Ascending aorta (tissue), 2 donors: ENCODE results near the gene TMEM108. TPM values are rescaled to one million over a fixed set of nuclear protein-coding genes. Genes with fewer than 3 reads are reported as not detected.

ENCODE experiments used
- DNase-seq, 2 donors: peaks; one replicate each; pipeline ENCODE4 v3.0.0-alpha.2; 2019; ENCODE audit warnings: low spot score in 2 of 2
- H3K27ac ChIP-seq, 2 donors: fragments of 200-600 bp; sonication (generic); one replicate each; pipeline ENCODE4 v1.5.1; 2016 to 2017; ENCODE audit warnings: mild to moderate bottlenecking in 1 of 2
- H3K27me3 ChIP-seq: fragments of 200-600 bp; sonication (generic); one replicate; pipeline ENCODE4 v1.5.1; 2017
- H3K36me3 ChIP-seq, 2 donors: fragments of 200-600 bp; sonication (generic); one replicate each; pipeline ENCODE4 v1.5.1; 2016
- H3K4me1 ChIP-seq, 2 donors: fragments of 200-600 bp; sonication (generic); one replicate each; pipeline ENCODE4 v1.5.1; 2016 to 2017; ENCODE audit warnings: mild to moderate bottlenecking in 1 of 2
- H3K4me3 ChIP-seq, 2 donors: fragments of 200-600 bp; sonication (generic); one replicate each; pipeline ENCODE4 v1.5.1; 2016 to 2017; ENCODE audit warnings: mild to moderate bottlenecking in 1 of 2
- H3K9me3 ChIP-seq, 2 donors: fragments of 200-600 bp; sonication (generic); one replicate each; pipeline ENCODE4 v1.5.1; 2016
- CTCF ChIP-seq, 3 experiments: fragments of 200-600 bp in 2 of 3; fragments of 450-650 bp in 1 of 3; sonication (generic) in 2 of 3; IDR thresholded peaks; one replicate each; pipeline ENCODE4 v1.5.1; 2016 to 2019; ENCODE audit warnings: antibody characterized with exemption in 3 of 3, mild to moderate bottlenecking in 1 of 3, moderate library complexity in 1 of 3
- intact Hi-C: fragments of 100-400 bp; cut with DNase I; formaldehyde crosslinking; loops from one replicate; pipeline ENCODE4 v1.15.1; 2023
- total RNA-seq: library from RNA; depleted of rRNA; stranded (reverse); fragments of >200 nt; gene quantifications from one replicate; pipeline ENCODE4 v1.1.0, GENCODE V29; 2016

The TMEM108 gene
- total RNA-seq, 1 donor from 2014 or later, result not detected

DNA sequence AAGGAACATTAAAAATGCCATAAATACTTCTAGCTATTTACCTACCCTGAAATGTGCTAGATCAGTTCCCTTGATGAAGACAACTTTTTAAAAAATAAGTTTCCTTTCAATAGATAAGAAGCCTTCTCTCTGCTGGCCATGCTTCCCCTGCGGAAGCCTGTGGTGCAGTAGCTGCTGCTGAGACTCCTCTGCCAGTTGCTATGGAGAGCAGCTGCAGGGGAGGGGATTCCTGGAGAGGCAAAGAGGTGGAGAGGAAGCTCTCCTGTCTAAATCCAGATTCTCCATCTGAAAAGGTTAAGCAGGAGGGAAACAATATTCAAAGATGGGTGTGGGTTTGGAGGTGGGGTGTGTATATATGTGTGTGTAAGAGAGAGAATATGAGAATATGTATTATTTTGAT lies 291.9 kb downstream of the TMEM108 start:
- no peaks in the 10 kb centered on the region for H3K27me3 ChIP-seq
- intact Hi-C loops, result no loop called here
- no peak for TF ChIP-seq CTCF (IDR thresholded peaks at IDR 0.05)
- no peaks in the 10 kb centered on the region for H3K4me1 ChIP-seq
- no peak overlapping the region for H3K4me3 ChIP-seq
- no peaks in the 10 kb centered on the region for H3K36me3 ChIP-seq
- no peak for DNase-seq
- no peaks in the 10 kb centered on the region for H3K9me3 ChIP-seq
- H3K27ac ChIP-seq, result no peak overlapping the region

DNA sequence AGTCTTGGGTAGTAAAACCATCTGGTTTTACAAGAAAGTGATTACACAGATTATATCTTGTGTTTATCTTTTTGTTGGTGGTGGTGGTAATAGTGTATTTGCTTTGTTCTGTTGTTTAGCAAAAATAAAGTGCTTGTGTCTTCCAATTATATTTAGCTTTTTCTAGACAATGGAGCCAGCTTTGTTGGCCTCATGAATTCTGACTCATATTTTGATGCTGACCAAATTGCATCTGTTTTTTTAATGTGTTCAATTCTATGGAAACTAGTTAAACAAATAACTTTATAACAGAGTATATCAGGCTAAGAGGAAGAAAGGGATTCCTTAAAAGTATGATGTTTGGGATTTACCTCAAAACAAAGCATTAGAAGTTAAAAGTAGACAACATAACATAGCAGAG lies 292.3 kb downstream of the TMEM108 start:
- intact Hi-C loops, result no loop called here
- no peaks in the 10 kb centered on the region for H3K9me3 ChIP-seq
- no peak overlapping the region for H3K27ac ChIP-seq
- no peaks in the 10 kb centered on the region for H3K4me1 ChIP-seq
- no peak overlapping the region for H3K4me3 ChIP-seq
- no peak for TF ChIP-seq CTCF (IDR thresholded peaks at IDR 0.05)
- no peaks in the 10 kb centered on the region for H3K27me3 ChIP-seq
- no peak for DNase-seq
- no peaks in the 10 kb centered on the region for H3K36me3 ChIP-seq

- peaks cover 0 to 11% of the 10 kb centered on the region in 2 donors for H3K9me3 ChIP-seq
- no peak overlapping the region for H3K27ac ChIP-seq
- intact Hi-C loops, result no loop called here
- no peaks in the 10 kb centered on the region for H3K4me1 ChIP-seq
- H3K27me3 ChIP-seq, result no peaks in the 10 kb centered on the region
- no peak for TF ChIP-seq CTCF (IDR thresholded peaks at IDR 0.05)
- no peak overlapping the region for H3K4me3 ChIP-seq
- DNase-seq, result no peak
- no peaks in the 10 kb centered on the region for H3K36me3 ChIP-seq
Observed at GRCh38 chr3:133354721-133355120, 316.5 kb downstream of the TMEM108 start.

DNA sequence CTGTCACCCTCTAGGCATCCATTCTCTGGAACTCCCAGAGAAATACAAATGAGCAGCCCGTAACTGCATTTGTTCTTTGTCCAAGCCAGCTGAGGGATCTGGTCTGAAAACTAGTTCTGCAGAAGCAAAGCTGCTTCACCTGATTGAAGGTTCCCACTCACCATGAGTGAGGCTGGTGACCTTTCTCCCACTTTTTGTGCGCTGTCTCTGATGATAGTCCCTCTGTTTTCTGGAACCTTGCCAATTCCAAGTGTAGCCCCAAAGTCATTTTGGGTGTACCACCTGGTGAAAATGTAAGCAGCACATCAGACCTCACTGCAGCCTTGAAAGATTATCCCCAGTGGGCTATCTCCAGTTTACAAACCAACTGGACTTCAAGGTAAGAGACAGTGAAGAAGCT lies 322.3 kb downstream of the TMEM108 start:
- intact Hi-C loops, result no loop called here
- DNase-seq, result no peak
- H3K27ac ChIP-seq, result no peak overlapping the region
- no peaks in the 10 kb centered on the region for H3K27me3 ChIP-seq
- no peaks in the 10 kb centered on the region for H3K4me1 ChIP-seq
- H3K9me3 ChIP-seq, result peaks cover 0 to 11% of the 10 kb centered on the region in 2 donors
- TF ChIP-seq CTCF (IDR thresholded peaks at IDR 0.05), result no peak
- no peaks in the 10 kb centered on the region for H3K36me3 ChIP-seq
- H3K4me3 ChIP-seq, result no peak overlapping the region

DNA sequence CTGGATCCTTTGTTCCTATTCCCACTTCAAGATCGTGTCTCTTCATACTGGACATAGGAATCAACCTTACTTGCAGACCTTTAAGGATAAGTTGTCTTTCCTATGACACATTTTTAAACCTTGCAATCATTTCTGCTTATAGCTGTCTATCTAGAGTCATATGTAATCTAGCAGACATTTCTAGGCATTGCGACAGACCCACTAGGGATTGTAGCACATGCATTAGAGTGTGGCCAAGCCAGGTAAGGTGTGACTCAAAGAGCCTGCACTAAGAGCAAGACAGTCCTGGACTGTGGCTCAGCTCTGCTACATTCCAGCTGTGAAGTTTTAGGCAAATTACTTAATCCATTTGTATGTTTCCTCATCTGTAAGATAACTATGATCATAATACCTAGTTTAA lies 322.8 kb downstream of the TMEM108 start:
- Histone ChIP-seq H3K36me3 (no peaks in the 10 kb centered on the region), H3K9me3 (peaks cover 0 to 8% of the 10 kb centered on the region in 2 donors), H3K27me3 (no peaks in the 10 kb centered on the region), H3K27ac (no peak overlapping the region), H3K4me3 (no peak overlapping the region), H3K4me1 (no peaks in the 10 kb centered on the region)
- TF ChIP-seq CTCF (IDR thresholded peaks at IDR 0.05), result no peak
- no peak for DNase-seq
- intact Hi-C loops, result no loop called here

GRCh38 chr3:133361435-133361834 lies 323.2 kb downstream of the TMEM108 start:
- Histone ChIP-seq H3K36me3 (no peaks in the 10 kb centered on the region), H3K27me3 (no peaks in the 10 kb centered on the region), H3K27ac (no peak overlapping the region), H3K4me1 (no peaks in the 10 kb centered on the region), H3K9me3 (peaks cover 0 to 4% of the 10 kb centered on the region in 2 donors), H3K4me3 (no peak overlapping the region)
- DNase-seq, result no peak
- intact Hi-C loops, result no loop called here
- TF ChIP-seq CTCF (IDR thresholded peaks at IDR 0.05), result no peak
